Measurements from ENCODE around the gene ZNF329. TPM values are rescaled to one million over a fixed set of nuclear protein-coding genes. Genes with fewer than 3 reads are reported as not detected.

Gene ZNF329
- total and polyA plus RNA-seq, 2 of the 8 experiments (the other 6 are each of a cell fraction or from before 2014, with no cell fraction given) = 5.8 to 11.2 TPM

DNA sequence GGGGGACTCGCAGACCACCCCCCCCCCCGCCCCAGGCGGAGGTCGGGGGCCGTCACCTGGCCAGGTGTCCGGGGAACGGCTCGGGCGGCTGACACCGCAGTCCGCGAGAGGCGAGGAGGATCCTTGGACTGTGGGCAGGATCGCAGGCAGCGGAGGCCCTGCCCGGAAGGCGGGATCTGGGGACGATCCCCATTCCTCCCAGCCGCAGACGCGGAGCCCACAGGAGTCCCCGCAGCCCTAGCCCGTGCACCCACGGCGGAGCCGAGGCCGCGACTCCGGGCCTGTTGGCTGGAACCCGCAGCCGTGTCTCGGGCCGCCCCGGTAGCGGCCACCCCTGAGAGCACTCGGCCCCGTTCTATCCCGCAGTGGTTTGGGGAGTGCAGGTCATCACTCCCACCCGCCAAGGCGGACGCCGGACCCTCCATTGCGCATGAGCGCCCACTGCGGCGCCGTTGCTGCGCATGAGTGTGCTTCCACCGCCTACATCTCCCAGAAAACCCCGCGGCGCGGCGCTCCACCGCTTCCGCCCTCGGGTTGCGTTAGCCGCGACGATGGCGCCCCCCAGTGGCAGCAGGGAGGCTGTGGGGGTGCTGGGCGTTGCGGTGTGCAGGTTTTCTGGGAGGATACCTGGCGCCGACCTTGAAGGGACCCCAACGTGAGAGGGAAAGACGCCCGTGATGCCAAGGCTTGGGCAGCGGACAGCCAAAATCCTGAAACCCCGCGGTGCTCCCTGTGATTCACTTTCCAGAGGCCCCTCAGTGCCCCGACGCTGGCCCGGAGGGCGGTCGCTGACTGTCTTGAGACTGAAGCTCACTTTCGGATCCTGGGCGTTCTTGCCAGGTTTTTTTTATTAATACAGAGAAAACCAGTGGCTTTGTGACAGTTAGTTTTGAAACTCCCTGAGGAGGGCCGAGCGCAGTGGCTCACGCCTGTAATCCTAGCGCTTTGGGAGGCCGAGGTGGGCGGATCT is 4.4 kb upstream of the ZNF329 start (continued):
- peak in 1 of 2 experiments; percentile 72; a peak in 2 of 4 replicates for TF ChIP-seq SIN3A (conservative IDR thresholded peaks at IDR 0.05 in 1 of 2, IDR thresholded peaks at IDR 0.05 in 1 of 2; ENCODE audit: low read depth in 1 of 2, low read length in 2 of 2)
- TF ChIP-seq SUZ12 (IDR thresholded peaks at IDR 0.05; ENCODE audit: low read length) = no peak
- TF ChIP-seq, protein P1, sequence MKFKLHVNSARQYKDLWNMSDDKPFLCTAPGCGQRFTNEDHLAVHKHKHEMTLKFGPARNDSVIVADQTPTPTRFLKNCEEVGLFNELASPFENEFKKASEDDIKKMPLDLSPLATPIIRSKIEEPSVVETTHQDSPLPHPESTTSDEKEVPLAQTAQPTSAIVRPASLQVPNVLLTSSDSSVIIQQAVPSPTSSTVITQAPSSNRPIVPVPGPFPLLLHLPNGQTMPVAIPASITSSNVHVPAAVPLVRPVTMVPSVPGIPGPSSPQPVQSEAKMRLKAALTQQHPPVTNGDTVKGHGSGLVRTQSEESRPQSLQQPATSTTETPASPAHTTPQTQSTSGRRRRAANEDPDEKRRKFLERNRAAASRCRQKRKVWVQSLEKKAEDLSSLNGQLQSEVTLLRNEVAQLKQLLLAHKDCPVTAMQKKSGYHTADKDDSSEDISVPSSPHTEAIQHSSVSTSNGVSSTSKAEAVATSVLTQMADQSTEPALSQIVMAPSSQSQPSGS (IDR thresholded peaks at IDR 0.05; ENCODE audit: low read length) = 0 out of 2 replicates have a peak, but pooled peaks have one; percentile 26
- 0 out of 2 replicates have a peak, but pooled peaks have one; percentile 31 for TF ChIP-seq CHD2 (IDR thresholded peaks at IDR 0.05; ENCODE audit: low read length)
- TF ChIP-seq POU5F1 (IDR thresholded peaks at IDR 0.05; ENCODE audit: low read depth, low read length) = no peak
- TF ChIP-seq EGR1 (IDR thresholded peaks at IDR 0.05; ENCODE audit: borderline replicate concordance, low read depth, low read length) = no peak
- TF ChIP-seq RFX5 (IDR thresholded peaks at IDR 0.05; ENCODE audit: borderline replicate concordance, low read depth, low read length) = no peak
- peak; percentile 72; the same call in 1 of the 2 replicates for TF ChIP-seq CEBPB (IDR thresholded peaks at IDR 0.05; ENCODE audit: low read depth, low read length)
- TF ChIP-seq TEAD4 (IDR thresholded peaks at IDR 0.05; ENCODE audit: low read depth, low read length) = no peak
- TF ChIP-seq HDAC2 (IDR thresholded peaks at IDR 0.05; ENCODE audit: borderline replicate concordance in 1 of 2, low read depth in 2 of 2, low read length in 2 of 2) = peak in 1 of 2 experiments; percentile 50; a peak in 1 of 4 replicates
- 0 out of 2 replicates have a peak, but pooled peaks have one; percentile 34 for TF ChIP-seq KDM5A (IDR thresholded peaks at IDR 0.05; ENCODE audit: low read length)
